Fibroblast of pulmonary artery (primary cell): ENCODE data around the gene CIB2.

Experiments used
- DNase-seq: peaks from one replicate; pipeline ENCODE4 v3.0.0-alpha.2; 2010; ENCODE audit warnings: low read depth
- H3K4me3 ChIP-seq: replicated peaks from 2 replicates; pipeline ENCODE4 v1.5.1; 2011; ENCODE audit warnings: low read depth, mild to moderate bottlenecking, control low read depth, low read length, moderate library complexity
- TF ChIP-seq, protein P1 (sequence below): IDR thresholded peaks from 2 replicates; pipeline ENCODE4 v1.5.1; 2011; ENCODE audit warnings: mild to moderate bottlenecking, control low read depth, low read length, inconsistent platforms; ENCODE audit errors: missing control alignments

The CIB2 gene

DNA sequence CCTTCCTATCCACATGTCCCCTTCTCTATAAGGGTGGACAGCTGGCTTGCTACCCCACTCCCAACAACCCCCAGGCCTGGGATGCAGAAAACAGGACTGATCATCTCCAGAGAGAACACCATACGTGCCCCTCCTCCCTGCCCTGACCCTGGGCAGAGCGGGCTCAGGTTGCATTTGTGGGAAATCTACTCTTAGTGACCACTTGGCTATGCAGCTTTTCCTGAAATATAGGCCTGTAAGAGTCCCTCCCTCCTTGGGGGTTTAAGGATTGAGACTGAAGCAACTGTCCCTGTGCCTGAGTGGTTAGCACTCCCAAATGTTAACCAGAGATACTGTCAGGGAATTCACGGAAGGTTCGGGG lies 27.1 kb downstream of the CIB2 start:
- TF ChIP-seq, protein P1, sequence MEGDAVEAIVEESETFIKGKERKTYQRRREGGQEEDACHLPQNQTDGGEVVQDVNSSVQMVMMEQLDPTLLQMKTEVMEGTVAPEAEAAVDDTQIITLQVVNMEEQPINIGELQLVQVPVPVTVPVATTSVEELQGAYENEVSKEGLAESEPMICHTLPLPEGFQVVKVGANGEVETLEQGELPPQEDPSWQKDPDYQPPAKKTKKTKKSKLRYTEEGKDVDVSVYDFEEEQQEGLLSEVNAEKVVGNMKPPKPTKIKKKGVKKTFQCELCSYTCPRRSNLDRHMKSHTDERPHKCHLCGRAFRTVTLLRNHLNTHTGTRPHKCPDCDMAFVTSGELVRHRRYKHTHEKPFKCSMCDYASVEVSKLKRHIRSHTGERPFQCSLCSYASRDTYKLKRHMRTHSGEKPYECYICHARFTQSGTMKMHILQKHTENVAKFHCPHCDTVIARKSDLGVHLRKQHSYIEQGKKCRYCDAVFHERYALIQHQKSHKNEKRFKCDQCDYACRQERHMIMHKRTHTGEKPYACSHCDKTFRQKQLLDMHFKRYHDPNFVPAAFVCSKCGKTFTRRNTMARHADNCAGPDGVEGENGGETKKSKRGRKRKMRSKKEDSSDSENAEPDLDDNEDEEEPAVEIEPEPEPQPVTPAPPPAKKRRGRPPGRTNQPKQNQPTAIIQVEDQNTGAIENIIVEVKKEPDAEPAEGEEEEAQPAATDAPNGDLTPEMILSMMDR: no peak
- no peak overlapping the region for H3K4me3 ChIP-seq
- no peak for DNase-seq

GRCh38 chr15:78103406-78104118 lies 27.7 kb downstream of the CIB2 start:
- DNase-seq: no peak
- H3K4me3 ChIP-seq: no peak overlapping the region

DNA sequence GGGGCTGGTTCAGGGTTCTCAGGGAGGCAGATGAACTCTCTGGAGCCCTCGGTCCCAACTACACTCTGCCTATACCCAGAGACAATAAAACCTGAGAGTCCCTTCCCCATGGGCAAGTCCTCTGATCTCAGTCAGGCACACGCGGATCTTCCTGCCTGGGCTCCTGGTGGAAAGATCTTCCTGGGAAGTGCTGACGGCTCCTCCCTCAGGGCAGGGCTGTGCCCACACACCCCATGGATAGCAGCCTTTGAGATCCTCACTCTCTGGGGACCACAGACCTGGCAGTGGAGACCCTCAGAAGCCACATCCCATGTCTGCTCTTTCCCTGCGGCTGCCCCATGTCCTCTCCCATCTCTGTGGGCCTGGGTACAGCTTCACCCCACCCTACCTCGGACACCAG lies 28.5 kb downstream of the CIB2 start:
- TF ChIP-seq, protein P1: no peak
- no peak for DNase-seq
- no peak overlapping the region for H3K4me3 ChIP-seq

More at GRCh38 chr15:78103406-78104118, 27.7 kb downstream of the CIB2 start:
- TF ChIP-seq, protein P1: no peak

DNA sequence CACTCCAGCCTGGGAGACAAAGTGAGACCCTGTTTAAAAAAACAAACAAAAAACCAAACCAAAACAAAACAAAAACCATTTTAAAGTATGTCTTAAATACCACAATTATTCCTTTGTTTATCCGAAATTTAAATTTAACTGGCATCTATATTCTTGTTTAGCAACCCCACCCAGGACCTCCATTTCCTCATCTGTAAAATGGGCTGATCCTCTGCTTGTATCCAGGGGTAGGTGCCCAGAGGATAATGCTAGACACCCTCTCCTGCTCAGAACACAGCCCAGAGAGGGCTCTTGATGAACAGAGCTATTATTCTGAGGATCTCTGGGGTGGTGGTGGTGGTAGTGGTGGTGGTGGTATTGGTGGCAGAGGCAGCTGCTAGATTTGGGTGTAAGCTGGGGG lies 29.0 kb downstream of the CIB2 start:
- no peak overlapping the region for H3K4me3 ChIP-seq
- DNase-seq: no peak
- TF ChIP-seq, protein P1: no peak

- no peak for DNase-seq
- TF ChIP-seq, protein P1: no peak
- no peak overlapping the region for H3K4me3 ChIP-seq
Measured at GRCh38 chr15:78101423-78102105, 29.7 kb downstream of the CIB2 start.

DNA sequence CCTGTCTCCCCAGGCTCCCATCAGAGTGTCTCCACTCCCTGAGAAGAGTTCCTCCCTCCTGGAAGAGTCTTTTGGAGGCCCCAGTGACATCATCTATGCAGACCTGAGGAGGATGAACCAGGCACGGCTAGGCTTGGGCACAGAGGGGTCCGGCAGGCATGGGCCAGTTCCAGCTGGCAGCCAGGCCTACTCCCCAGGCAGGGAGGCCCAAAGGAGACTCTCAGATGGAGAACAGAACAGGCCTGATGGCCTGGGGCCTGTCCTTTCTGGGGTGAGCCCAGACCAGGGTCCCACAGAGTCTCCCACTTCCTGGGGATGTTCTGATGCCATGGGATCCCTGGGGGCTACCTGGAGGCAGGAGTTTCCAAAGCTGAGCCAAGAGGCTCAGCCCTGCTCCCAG lies 30.4 kb downstream of the CIB2 start:
- no peak for DNase-seq
- no peak overlapping the region for H3K4me3 ChIP-seq
- TF ChIP-seq, protein P1: no peak
